Mesenteric fat pad (tissue), 1 donor: ENCODE results near the gene GARIN3. TPM values are rescaled to one million over a fixed set of nuclear protein-coding genes. Genes with fewer than 3 reads are reported as not detected.
"Not testable (repeated sequence)": the region's sequence is repeated elsewhere in the genome, so short reads cannot be mapped to it uniquely, and the experiment has no call there.

Experiments
- DNase-seq: peaks from one replicate; pipeline ENCODE4 v3.0.0-alpha.2; 2020; ENCODE audit warnings: low spot score
- total RNA-seq: library from RNA; stranded (reverse); fragmentation: NEBNext Ultra II Directional; extraction: Animal tissue kit (Norgen Biotek cat#: 25700); gene quantifications from one replicate; pipeline ENCODE4 v1.2.1, GENCODE V29; 2021
- donor health status: DM: yes; HTN: yes; CAD: no.

Gene GARIN3
- total RNA-seq, 1 donor from 2014 or later, result not detected

GRCh38 chr5:157185122-157185521 is 19.1 kb upstream of the GARIN3 start:
- DNase-seq, result not testable (repeated sequence)

GRCh38 chr5:157184117-157184670 is 18.1 kb upstream of the GARIN3 start:
- no peak for DNase-seq

GRCh38 chr5:157182143-157182757 is 16.2 kb upstream of the GARIN3 start:
- DNase-seq, result no peak

- no peak for DNase-seq
These were observed 14.6 kb upstream of the GARIN3 start, which contains the start of gene ITK for GRCh38 chr5:157180374-157181264. TSS of gene ITK (plus strand) at chr5:157180840. CDS start at chr5:157180978, 138 bp downstream.

- DNase-seq, result no peak
These were observed 12.9 kb upstream of the GARIN3 start for GRCh38 chr5:157178966-157179365.

- DNase-seq, result no peak
These were observed 11.9 kb upstream of the GARIN3 start for GRCh38 chr5:157177953-157178352.

GRCh38 chr5:157175071-157175612 is 9.1 kb upstream of the GARIN3 start:
- no peak for DNase-seq

- no peak for DNase-seq
These were observed 6.3 kb upstream of the GARIN3 start for GRCh38 chr5:157172403-157172802.

GRCh38 chr5:157168286-157168685 is 2.2 kb upstream of the GARIN3 start:
- no peak for DNase-seq

GRCh38 chr5:157167214-157167621 is 1.2 kb upstream of the GARIN3 start:
- DNase-seq, result no peak

GRCh38 chr5:157165668-157166067 is 396 bp downstream of the GARIN3 start:
- no peak for DNase-seq

GRCh38 chr5:157165261-157165660 is 803 bp downstream of the GARIN3 start:
- no peak for DNase-seq

- no peak for DNase-seq
These were observed 1.5 kb downstream of the GARIN3 start for GRCh38 chr5:157164521-157164920.

- DNase-seq, result no peak
These were observed 3.0 kb downstream of the GARIN3 start for GRCh38 chr5:157162919-157163510.

- DNase-seq, result no peak
These were observed 4.1 kb downstream of the GARIN3 start for GRCh38 chr5:157161996-157162395.

- DNase-seq, result no peak
These were observed 6.1 kb downstream of the GARIN3 start for GRCh38 chr5:157160001-157160400.

GRCh38 chr5:157159209-157159751 is 6.8 kb downstream of the GARIN3 start:
- DNase-seq, result no peak

GRCh38 chr5:157157293-157157891 is 8.7 kb downstream of the GARIN3 start:
- no peak for DNase-seq

- no peak for DNase-seq
These were observed 10.8 kb downstream of the GARIN3 start for GRCh38 chr5:157155297-157155696.

GRCh38 chr5:157150995-157151394 is 15.1 kb downstream of the GARIN3 start:
- DNase-seq, result no peak
